C4-2B (cell line): ENCODE results near the gene LCNL1.

ENCODE experiments used
- ZFX ChIP-seq: fragments of 450-650 bp; IDR thresholded peaks from 2 replicates; pipeline ENCODE4 v1.6.1; 2017
- TF ChIP-seq, protein P1 (sequence below): fragments of 450-650 bp; conservative IDR thresholded peaks from 2 replicates; pipeline ENCODE4 v1.5.1; 2017; ENCODE audit warnings: mild to moderate bottlenecking

DNA sequence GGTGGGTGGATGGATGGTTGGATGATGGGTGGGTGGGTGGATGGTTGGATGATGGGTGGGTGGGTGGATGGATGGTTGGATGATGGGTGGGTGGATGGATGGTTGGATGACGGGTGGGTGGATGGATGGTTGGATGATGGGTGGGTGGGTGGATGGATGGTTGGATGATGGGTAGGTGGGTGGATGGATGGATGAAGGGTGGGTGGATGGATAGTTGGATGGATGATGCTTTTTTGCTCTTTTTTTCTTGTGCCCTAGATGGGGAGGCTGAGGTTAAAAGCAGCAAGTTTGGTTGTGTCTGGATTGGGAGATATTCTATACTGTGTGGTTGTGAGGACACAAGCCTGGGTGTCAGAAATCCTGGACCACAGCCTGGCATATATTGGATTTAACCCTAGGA is 25.3 kb upstream of the LCNL1 start:
- TF ChIP-seq, protein P1, sequence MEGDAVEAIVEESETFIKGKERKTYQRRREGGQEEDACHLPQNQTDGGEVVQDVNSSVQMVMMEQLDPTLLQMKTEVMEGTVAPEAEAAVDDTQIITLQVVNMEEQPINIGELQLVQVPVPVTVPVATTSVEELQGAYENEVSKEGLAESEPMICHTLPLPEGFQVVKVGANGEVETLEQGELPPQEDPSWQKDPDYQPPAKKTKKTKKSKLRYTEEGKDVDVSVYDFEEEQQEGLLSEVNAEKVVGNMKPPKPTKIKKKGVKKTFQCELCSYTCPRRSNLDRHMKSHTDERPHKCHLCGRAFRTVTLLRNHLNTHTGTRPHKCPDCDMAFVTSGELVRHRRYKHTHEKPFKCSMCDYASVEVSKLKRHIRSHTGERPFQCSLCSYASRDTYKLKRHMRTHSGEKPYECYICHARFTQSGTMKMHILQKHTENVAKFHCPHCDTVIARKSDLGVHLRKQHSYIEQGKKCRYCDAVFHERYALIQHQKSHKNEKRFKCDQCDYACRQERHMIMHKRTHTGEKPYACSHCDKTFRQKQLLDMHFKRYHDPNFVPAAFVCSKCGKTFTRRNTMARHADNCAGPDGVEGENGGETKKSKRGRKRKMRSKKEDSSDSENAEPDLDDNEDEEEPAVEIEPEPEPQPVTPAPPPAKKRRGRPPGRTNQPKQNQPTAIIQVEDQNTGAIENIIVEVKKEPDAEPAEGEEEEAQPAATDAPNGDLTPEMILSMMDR: no peak
- TF ChIP-seq ZFX: no peak
